Stimulated activated CD4-positive, alpha-beta T cell treated with anti-CD3 and anti-CD28 coated beads, Interleukin-1b, Interleukin-23, amount 100 ng/mL, for 1 hour (primary cell): ENCODE data around the gene CMPK2.

Experiments used
- DNase-seq, 2 donors: peaks; one replicate each; pipeline ENCODE4 v3.0.0-alpha.2; 2020; ENCODE audit warnings: low read depth in 2 of 2

CMPK2 gene

GRCh38 chr2:6810961-6811360 is 54.7 kb downstream of the CMPK2 start:
- no peak for DNase-seq

- no peak for DNase-seq
Measured at GRCh38 chr2:6808426-6808825, 57.3 kb downstream of the CMPK2 start.

- DNase-seq: no peak
Measured at GRCh38 chr2:6806604-6807003, 59.1 kb downstream of the CMPK2 start.

- no peak for DNase-seq
Measured at GRCh38 chr2:6800553-6800952, 65.2 kb downstream of the CMPK2 start.
